Cardiac fibroblast (primary cell): ENCODE data around the gene WIPF1.
A peak's percentile ranks its signal among the peaks of the same experiment; 100 is the strongest.

Experiments
- DNase-seq, 2 donors: peaks; one replicate each; pipeline versions ENCODE4 v3.0.0 to v3.0.0-alpha.2; 2010; ENCODE audit warnings: low read depth in 2 of 2
- H3K4me3 ChIP-seq, 2 donors: replicated peaks in 1 of 2; 1 replicate in 1 of 2; 2 replicates in 1 of 2; pipeline ENCODE4 v1.5.1; 2011; ENCODE audit warnings: low read depth in 2 of 2, low read length in 2 of 2, mild to moderate bottlenecking in 2 of 2, moderate library complexity in 1 of 2
- CTCF ChIP-seq: IDR thresholded peaks from one replicate; pipeline ENCODE4 v1.5.1; 2011; ENCODE audit warnings: low read depth, mild to moderate bottlenecking, low read length, inconsistent platforms

WIPF1 gene

GRCh38 chr2:174593574-174594203 lies 3.9 kb downstream of the WIPF1 start:
- H3K4me3 ChIP-seq: no peak overlapping the region
- TF ChIP-seq CTCF: no peak

GRCh38 chr2:174593041-174593440 lies 4.6 kb downstream of the WIPF1 start:
- DNase-seq: no peak
- no peak for TF ChIP-seq CTCF
- no peak overlapping the region for H3K4me3 ChIP-seq

More at GRCh38 chr2:174593574-174594203, 3.9 kb downstream of the WIPF1 start:
- DNase-seq: peak; percentile 81 to 82

- TF ChIP-seq CTCF: no peak
- DNase-seq: no peak
- no peak overlapping the region for H3K4me3 ChIP-seq
Measured at GRCh38 chr2:174591740-174592139, 5.9 kb downstream of the WIPF1 start.

GRCh38 chr2:174590928-174591648 lies 6.5 kb downstream of the WIPF1 start:
- H3K4me3 ChIP-seq: no peak overlapping the region
- peak in 1 of 2 donors; percentile 39 for DNase-seq
- no peak for TF ChIP-seq CTCF

GRCh38 chr2:174590346-174590745 lies 7.3 kb downstream of the WIPF1 start:
- TF ChIP-seq CTCF: no peak
- DNase-seq: no peak
- no peak overlapping the region for H3K4me3 ChIP-seq

- TF ChIP-seq CTCF: no peak
- DNase-seq: no peak
- no peak overlapping the region for H3K4me3 ChIP-seq
Measured at GRCh38 chr2:174589334-174589733, 8.3 kb downstream of the WIPF1 start.
